GM18868 (cell line): Measurements from ENCODE around the gene ZNF791.
A peak's percentile ranks its signal among the peaks of the same experiment; 100 is the strongest.
"Not testable (repeated sequence)": the region's sequence is repeated elsewhere in the genome, so short reads cannot be mapped to it uniquely, and the experiment has no call there.

Source experiments
- ATAC-seq: cut with Tn5 transposase; IDR thresholded peaks from one replicate; pipeline ENCODE4 v1.9.1; 2021; ENCODE audit warnings: mild to moderate bottlenecking, moderate library complexity; ENCODE audit not compliant: unreplicated experiment

The ZNF791 gene

GRCh38 chr19:12610540-12611360 lies at the start of gene ZNF791, which contains the start of gene ZNF490:
Gene ZNF791 (plus strand): TSS chr19:12610920. CDS start chr19:12611080, 160 bp downstream.
Gene ZNF490 (minus strand): TSS chr19:12610813. CDS start chr19:12610680, 133 bp downstream.
- ATAC-seq = peak; percentile 76

GRCh38 chr19:12564016-12564664 lies 46.6 kb upstream of the ZNF791 start:
- no peak for ATAC-seq

- ATAC-seq = not testable (repeated sequence)
Observed at GRCh38 chr19:12566380-12566779, 44.3 kb upstream of the ZNF791 start.

- ATAC-seq = no peak
Observed at GRCh38 chr19:12567951-12568350, 42.8 kb upstream of the ZNF791 start.

GRCh38 chr19:12574036-12574435 lies 36.7 kb upstream of the ZNF791 start:
- ATAC-seq = no peak

GRCh38 chr19:12578641-12579040 lies 32.1 kb upstream of the ZNF791 start:
- ATAC-seq = no peak

GRCh38 chr19:12580180-12580694 lies 30.5 kb upstream of the ZNF791 start:
- no peak for ATAC-seq

- no peak for ATAC-seq
Observed at GRCh38 chr19:12581100-12581499, 29.6 kb upstream of the ZNF791 start.

- no peak for ATAC-seq
Observed at GRCh38 chr19:12596485-12596884, 14.2 kb upstream of the ZNF791 start.

- no peak for ATAC-seq
Observed at GRCh38 chr19:12596927-12597548, 13.7 kb upstream of the ZNF791 start.

- ATAC-seq = no peak
Observed at GRCh38 chr19:12597594-12597993, 13.1 kb upstream of the ZNF791 start.

- no peak for ATAC-seq
Observed at GRCh38 chr19:12603714-12604113, 7.0 kb upstream of the ZNF791 start.

GRCh38 chr19:12606796-12607195 lies 3.9 kb upstream of the ZNF791 start:
- no peak for ATAC-seq

GRCh38 chr19:12607631-12608030 lies 3.1 kb upstream of the ZNF791 start:
- ATAC-seq = no peak

- ATAC-seq = no peak
Observed at GRCh38 chr19:12611361-12611699, 610 bp downstream of the ZNF791 start.

GRCh38 chr19:12617646-12618045 lies 6.9 kb downstream of the ZNF791 start:
- no peak for ATAC-seq

GRCh38 chr19:12621253-12622024 lies 10.7 kb downstream of the ZNF791 start:
- ATAC-seq = not testable (repeated sequence)

- ATAC-seq = no peak
Observed at GRCh38 chr19:12623361-12624031, 12.8 kb downstream of the ZNF791 start.

GRCh38 chr19:12626958-12627357 lies 16.2 kb downstream of the ZNF791 start:
- no peak for ATAC-seq
